GM21786 (cell line): ENCODE results near the gene TIGD4.
A peak's percentile ranks its signal among the peaks of the same experiment; 100 is the strongest.

Experiments used
- ATAC-seq: cut with Tn5 transposase; IDR thresholded peaks from one replicate; pipeline ENCODE4 v1.9.1; 2021; ENCODE audit not compliant: unreplicated experiment

The TIGD4 gene

DNA sequence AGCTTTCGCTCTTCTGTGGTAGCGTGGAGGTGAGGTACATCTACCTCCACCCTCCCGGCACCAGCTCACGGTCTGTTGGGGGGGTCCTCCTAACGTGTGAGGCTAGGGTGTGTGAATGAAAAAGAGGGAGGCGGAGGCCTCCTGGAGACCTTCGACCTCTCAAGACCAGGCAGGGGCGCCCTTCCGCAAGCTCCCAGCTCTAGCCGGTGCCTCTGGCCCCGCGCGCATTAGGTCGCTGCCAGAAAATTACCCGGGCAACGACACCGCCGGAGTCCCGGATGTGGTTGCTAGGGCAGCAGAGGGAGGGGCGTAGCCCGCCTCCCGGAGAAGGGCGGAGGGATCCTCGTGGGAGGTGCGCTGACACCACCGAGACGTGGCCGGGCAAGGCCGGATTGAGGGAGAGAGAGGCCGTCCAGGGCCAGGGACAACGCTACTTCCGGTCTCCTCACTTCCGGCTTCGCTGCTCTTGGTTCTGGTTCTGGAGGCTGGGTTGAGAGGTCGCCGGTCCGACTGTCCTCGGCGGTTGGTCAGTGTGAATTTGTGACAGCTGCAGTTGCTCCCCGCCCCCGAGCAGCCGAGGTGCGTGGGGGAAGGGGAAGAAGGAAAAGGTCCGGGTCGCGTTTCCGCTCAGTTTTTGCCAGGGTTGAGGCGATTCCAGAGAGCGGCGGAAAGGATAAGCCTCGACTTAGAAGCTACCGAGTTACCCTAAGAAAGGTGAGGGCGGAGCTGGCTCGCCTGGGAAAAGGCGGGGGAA, at the start of gene TIGD4, which contains the start of gene ARFIP1:
TIGD4 (minus strand) TSS at position 218 of the 754 bp plus-strand sequence. CDS start 8,726 bp downstream, outside the sequence.
ARFIP1 (plus strand) TSS at position 442 of the 754 bp plus-strand sequence. CDS start 49,680 bp downstream, outside the sequence.
- peak; percentile 91 for ATAC-seq

- no peak for ATAC-seq
Observed at GRCh38 chr4:152828122-152828521, 48.6 kb upstream of the TIGD4 start.

DNA sequence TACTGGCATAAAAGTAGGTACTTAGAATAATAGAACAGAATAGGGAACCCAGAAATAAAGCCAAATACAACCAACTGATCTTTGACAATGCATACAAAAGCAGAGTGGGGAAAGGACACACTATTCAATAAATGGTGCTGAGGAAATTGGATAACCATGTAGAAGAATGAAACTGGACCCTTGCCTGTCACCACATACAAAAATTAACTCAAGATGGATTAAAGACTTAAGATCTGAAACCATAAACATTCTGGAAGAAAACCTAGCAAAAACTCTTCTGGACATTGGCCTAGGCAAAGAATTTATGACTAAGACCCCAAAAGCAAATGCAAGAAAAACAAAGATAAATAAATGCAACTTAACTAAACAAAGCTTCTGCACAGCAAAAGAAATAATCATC, 45.8 kb upstream of the TIGD4 start:
- ATAC-seq, result no peak

GRCh38 chr4:152824561-152824960, 45.0 kb upstream of the TIGD4 start:
- ATAC-seq, result no peak

DNA sequence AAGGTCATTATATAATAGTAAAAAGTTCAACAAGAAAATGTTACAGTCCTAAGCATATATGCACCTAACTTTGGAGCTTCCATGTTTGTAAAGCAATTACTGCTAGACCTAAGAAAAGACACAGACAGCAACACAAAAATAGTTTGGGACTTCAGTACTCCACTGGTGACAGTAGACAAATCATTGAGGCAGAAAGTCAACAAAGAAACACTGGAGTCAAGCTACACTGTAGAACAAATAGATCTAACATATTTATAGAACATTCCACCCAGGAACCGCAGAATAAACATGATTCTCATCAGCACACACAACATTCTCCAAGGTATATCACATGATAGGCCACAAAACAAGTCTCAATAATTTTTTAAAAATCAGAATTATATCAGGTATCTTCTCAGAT, 42.8 kb upstream of the TIGD4 start:
- ATAC-seq, result no peak

GRCh38 chr4:152820073-152820472, 40.5 kb upstream of the TIGD4 start:
- ATAC-seq, result no peak

DNA sequence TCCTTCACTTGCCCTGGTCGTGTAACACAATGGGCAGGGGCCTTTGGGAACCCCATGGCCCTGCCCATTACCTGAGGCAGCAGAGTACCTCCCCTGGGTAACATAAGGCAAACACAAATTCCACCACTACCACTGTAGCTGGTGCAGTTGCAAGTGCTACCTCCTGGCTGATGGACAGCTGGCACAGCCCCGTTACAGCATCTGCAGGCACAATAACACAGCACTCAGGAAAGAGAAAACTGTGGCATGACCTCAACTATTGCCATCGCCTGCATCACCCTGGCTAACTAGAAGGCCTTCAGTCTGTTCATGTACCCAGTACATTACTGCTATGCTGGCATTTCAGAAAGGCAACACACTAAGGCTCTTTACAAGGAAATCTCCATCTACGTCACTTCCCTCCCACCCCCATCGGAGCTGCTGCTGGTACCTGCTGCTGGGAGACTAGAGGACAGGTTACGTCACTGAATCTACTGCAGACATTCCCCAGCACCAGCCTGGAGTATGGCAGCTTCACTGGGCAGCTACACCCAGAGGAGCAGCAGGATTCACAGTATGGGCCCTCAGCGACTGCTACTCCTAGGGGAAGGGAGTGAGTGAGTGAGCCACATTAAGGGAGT, 39.6 kb upstream of the TIGD4 start:
- ATAC-seq, result no peak

DNA sequence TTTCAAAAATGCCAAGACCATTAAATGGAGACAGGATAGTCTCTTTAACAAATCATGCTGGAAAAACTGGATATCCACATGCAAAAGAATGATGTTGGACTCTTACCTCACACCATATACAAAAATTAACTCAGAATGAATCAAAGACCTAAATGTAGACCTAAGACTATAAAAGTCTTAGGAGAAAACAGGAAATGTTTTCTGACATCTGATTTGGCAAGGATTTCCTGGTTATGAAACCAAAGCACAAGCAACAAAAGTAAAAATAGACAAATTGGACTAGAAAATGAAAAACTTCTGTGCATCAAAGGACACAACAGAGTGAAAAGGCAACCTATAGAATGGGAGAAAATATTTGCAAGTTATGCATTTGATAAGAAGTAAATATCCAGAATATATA, 37.8 kb upstream of the TIGD4 start:
- ATAC-seq, result no peak

DNA sequence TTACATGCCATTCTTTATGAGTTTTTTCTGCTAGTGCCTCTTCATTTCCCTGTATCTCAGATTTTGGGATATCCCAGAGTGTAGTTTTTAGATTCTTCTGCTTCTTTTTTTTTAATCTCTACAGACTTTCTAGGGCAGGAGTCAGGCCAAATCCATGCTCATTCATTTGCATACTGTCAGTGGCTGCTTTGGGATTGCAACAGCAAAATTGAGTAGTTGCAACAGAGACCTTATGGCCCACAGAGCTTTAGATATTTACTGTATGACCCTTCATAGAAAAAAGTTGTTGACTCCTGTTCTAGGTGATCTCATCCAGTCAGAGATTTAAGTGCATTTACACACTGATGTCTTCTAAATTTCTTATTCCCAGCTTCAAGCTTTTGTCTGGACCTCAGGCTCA, 35.5 kb upstream of the TIGD4 start:
- ATAC-seq, result no peak

DNA sequence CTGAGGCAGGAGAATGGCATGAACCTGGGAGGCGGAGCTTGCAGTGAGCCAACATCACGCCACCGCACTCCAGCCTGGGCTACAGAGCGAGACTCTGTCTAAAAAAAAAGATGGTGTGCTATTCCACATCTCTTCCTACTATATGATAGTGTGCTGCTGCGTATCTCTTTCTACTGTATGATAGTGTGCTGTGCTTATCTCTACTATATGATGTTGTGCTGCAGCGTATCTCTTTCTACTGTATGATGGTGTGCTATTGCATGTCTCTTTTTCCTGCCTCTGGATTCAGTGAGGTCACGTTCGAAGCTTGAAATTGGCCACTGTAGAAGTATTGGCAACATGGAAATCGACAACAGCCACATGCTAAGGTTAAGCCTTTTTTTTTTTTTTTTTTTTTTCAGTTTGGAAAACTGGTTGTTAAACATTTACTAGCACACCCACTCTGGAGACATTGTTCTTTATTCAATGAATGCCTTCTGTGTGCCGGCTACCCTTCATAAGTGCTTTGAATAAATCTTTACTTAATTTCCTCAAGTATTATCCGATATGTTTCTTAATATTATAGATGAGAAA, 31.3 kb upstream of the TIGD4 start:
- no peak for ATAC-seq

GRCh38 chr4:152808670-152809069, 29.1 kb upstream of the TIGD4 start:
- no peak for ATAC-seq

DNA sequence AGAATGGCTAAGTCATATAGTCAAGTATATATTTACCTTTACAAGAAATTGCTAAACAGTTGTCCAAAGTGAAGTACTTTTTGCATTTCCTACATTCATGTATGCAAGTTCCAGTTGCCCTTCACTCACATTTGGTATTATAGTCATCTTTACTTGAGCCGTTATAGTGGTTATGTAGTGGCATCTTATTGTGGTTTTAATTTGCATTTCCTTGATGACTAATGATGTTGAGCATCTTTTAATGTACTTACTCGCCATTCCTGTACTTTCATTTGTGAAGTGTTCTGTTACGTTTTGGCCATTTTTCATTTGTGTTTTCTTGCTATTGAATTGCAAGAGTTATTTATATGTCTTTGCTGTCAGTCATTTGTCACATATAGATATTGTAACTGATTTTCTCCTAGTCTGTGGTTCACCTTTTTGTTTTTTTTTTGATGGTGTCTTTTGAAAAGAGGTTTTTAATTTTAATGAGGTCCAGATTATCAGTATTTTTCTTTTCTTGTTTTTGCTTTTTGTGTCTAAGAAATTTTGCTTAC, 27.8 kb upstream of the TIGD4 start:
- ATAC-seq, result no peak

DNA sequence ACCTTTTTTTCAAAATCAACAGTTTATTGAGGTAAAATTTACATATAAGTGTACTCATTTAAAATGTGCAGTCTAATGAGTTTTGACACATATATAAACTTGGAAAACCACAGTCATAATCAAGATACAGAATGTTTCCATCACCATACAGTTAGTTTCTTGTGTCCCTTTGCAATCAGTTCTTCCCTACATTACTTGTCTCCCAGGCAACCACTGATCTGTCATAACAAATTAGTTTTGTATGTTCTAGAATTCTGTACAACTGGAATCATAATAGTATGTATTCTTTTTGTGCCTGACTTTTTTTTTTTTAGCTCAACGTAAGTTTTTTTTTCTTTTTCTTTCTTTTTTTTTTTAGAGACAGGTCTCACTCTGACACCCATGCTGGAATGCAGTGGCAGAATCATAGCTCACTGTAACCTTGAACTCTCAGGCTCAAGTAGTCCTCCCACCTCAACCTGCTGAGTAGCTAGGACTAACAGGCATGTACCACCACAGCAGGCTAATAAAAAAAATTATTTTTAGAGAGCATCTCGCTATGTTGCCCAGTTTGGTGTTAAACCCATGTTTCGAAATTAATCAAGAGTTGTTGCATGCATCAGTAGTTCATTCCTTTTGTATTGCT, 27.1 kb upstream of the TIGD4 start:
- ATAC-seq, result no peak

GRCh38 chr4:152805818-152806217, 26.3 kb upstream of the TIGD4 start:
- no peak for ATAC-seq

DNA sequence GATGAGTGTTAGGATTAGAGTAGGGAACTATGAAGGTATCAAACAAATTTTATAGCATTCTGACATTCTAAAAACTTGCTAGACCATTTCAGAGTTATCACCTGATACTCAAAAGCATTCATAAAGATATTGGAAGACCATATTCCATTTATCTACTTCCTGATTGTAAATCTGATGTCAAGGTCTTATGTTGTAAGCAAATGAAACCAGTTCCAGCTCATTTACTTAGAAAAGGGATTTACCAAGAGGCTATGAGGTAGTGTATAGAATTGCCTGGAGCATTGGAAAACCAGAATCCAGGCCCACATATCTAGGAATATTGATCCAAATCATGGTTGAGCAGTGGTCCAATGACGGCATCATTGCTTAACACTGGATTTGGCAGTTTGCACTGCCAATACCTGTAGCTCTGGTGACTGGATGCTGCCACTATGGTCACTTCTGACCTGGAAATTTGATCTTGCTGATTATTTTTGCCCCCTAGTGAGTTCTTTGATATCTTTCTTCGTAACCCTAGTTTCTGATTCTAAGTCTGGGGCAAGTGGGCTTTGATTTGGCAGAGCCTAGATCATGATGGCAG, 25.6 kb upstream of the TIGD4 start:
- ATAC-seq, result no peak

DNA sequence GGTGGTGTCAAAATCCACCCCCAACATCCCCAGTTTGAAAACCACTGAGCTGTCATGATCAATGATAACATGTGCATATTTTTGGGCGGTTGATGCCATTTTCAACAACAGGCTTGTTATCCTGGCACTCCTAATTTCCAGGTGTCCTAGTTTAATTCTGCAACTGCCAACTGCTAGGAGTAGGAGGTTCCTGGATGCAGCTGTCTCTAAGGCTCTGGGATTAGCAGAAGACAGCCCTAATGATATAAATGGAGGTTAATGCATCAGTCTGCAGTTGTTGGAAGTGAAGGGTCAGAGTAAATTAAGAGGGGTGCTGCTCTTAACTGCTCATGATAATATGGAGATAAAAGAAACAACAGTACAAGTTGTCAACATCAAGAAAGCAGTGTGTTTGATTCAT, 24.0 kb upstream of the TIGD4 start:
- no peak for ATAC-seq

DNA sequence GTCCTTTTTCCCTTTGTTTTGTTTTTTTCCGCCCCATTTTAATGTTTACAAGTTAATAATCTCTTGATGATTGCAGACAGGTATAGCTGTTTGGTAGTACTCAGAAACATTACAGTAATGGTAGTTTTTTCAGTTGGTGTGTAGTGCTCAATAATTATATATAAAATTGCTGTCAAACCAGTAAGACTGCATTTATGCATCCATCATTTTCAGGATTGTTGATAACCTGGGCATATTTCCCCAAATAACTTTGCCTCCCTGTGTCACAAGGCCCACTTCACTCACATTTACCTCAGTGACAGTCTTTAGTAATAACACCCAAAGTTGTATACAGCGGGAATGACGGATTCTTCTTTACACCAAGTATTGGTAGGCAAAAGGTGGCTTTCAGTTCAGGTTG, 16.4 kb upstream of the TIGD4 start:
- ATAC-seq, result no peak

- no peak for ATAC-seq
Observed at GRCh38 chr4:152786627-152787026, 7.1 kb upstream of the TIGD4 start.

GRCh38 chr4:152785639-152786615, 6.4 kb upstream of the TIGD4 start:
- no peak for ATAC-seq
